ENCODE results near the gene GPC6.

Gene GPC6

DNA sequence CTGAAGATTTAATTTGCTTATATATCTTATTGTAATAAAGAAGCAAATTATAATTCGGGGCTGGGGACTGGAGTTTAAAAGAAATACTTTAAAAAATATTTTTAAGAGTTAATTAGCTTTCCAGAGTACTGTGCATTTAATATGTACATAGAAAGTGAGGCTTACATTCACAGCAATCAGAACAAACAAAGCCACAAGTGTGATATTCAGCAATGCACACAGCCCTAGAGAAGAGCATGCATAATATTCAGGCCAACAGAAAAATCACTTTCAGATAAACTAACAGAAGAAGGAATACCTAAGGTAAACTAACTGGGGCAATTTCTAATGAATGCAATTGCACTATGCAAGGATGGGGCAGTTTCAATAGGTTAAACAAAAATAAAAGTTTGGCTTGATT, 241.8 kb downstream of the GPC6 start:
- Histone ChIP-seq H2AFZ (ENCODE audit: low read length) (no peak overlapping the region), H4K20me1 (ENCODE audit: insufficient read depth, low read length, poor library complexity, severe bottlenecking) (no peaks in the 10 kb centered on the region), H3K9ac (ENCODE audit: low read depth, low read length, poor library complexity, severe bottlenecking) (no peak overlapping the region), H3K4me2 (ENCODE audit: low read depth, low read length, poor library complexity, severe bottlenecking) (no peak overlapping the region), H3K4me1 (ENCODE audit: insufficient read depth, low read length, poor library complexity, severe bottlenecking) (no peaks in the 10 kb centered on the region), H3K9me3 (ENCODE audit: insufficient read depth, low read depth, low read length) (peaks cover 9% of the 10 kb centered on the region; the same call in 1 of the 2 replicates), H3K79me2 (ENCODE audit: insufficient read depth, low read length) (no peaks in the 10 kb centered on the region), H3K36me3 (ENCODE audit: insufficient read depth, low read length) (no peaks in the 10 kb centered on the region), H3K9me2 (replicated peaks; ENCODE audit: low read depth, low read length) (no peaks in the 10 kb centered on the region), H3F3A (ENCODE audit: low read depth) (no peaks in the 10 kb centered on the region), H3K4me3 (ENCODE audit: low read length, poor library complexity, severe bottlenecking) (no peak overlapping the region), H3K27me3 (ENCODE audit: insufficient read depth, low read length, poor library complexity, severe bottlenecking) (no peaks in the 10 kb centered on the region)
- TF ChIP-seq EZH2phosphoT487 (IDR thresholded peaks at IDR 0.05; ENCODE audit: borderline replicate concordance) (no peak), CTCF (conservative IDR thresholded peaks at IDR 0.05; ENCODE audit: low read length) (no peak)

- no peaks in the 10 kb centered on the region for H3K79me2 ChIP-seq (ENCODE audit: insufficient read depth, low read length)
Observed at GRCh38 chr13:93472296-93472695, 245.7 kb downstream of the GPC6 start.

GRCh38 chr13:93472814-93473296, 246.2 kb downstream of the GPC6 start:
- H3K4me3 ChIP-seq (ENCODE audit: low read length, poor library complexity, severe bottlenecking), result no peak overlapping the region
- H3K27me3 ChIP-seq (ENCODE audit: insufficient read depth, low read length, poor library complexity, severe bottlenecking), result no peaks in the 10 kb centered on the region
- no peak overlapping the region for H3K4me2 ChIP-seq (ENCODE audit: low read depth, low read length, poor library complexity, severe bottlenecking)
- H4K20me1 ChIP-seq (ENCODE audit: insufficient read depth, low read length, poor library complexity, severe bottlenecking), result no peaks in the 10 kb centered on the region
- H3K79me2 ChIP-seq (ENCODE audit: insufficient read depth, low read length), result no peaks in the 10 kb centered on the region
- no peaks in the 10 kb centered on the region for H3K9me2 ChIP-seq (replicated peaks; ENCODE audit: low read depth, low read length)
- H2AFZ ChIP-seq (ENCODE audit: low read length), result no peak overlapping the region
- no peak overlapping the region for H3K9ac ChIP-seq (ENCODE audit: low read depth, low read length, poor library complexity, severe bottlenecking)
- TF ChIP-seq EZH2phosphoT487 (IDR thresholded peaks at IDR 0.05; ENCODE audit: borderline replicate concordance) (no peak), CTCF (conservative IDR thresholded peaks at IDR 0.05; ENCODE audit: low read length) (no peak)
- no peaks in the 10 kb centered on the region for H3K4me1 ChIP-seq (ENCODE audit: insufficient read depth, low read length, poor library complexity, severe bottlenecking)
- peaks cover 9% of the 10 kb centered on the region; the same call in 1 of the 2 replicates for H3K9me3 ChIP-seq (ENCODE audit: insufficient read depth, low read depth, low read length)
- H3K36me3 ChIP-seq (ENCODE audit: insufficient read depth, low read length), result no peaks in the 10 kb centered on the region
- H3F3A ChIP-seq (ENCODE audit: low read depth), result no peaks in the 10 kb centered on the region

More at GRCh38 chr13:93472296-93472695, 245.7 kb downstream of the GPC6 start:
- no peaks in the 10 kb centered on the region for H4K20me1 ChIP-seq (ENCODE audit: insufficient read depth, low read length, poor library complexity, severe bottlenecking)
- no peak overlapping the region for H2AFZ ChIP-seq (ENCODE audit: low read length)
- H3K4me1 ChIP-seq (ENCODE audit: insufficient read depth, low read length, poor library complexity, severe bottlenecking), result no peaks in the 10 kb centered on the region
- no peak overlapping the region for H3K9ac ChIP-seq (ENCODE audit: low read depth, low read length, poor library complexity, severe bottlenecking)
- H3K9me2 ChIP-seq (replicated peaks; ENCODE audit: low read depth, low read length), result no peaks in the 10 kb centered on the region
- no peaks in the 10 kb centered on the region for H3K36me3 ChIP-seq (ENCODE audit: insufficient read depth, low read length)
- H3K27me3 ChIP-seq (ENCODE audit: insufficient read depth, low read length, poor library complexity, severe bottlenecking), result no peaks in the 10 kb centered on the region
- H3F3A ChIP-seq (ENCODE audit: low read depth), result no peaks in the 10 kb centered on the region
- H3K4me3 ChIP-seq (ENCODE audit: low read length, poor library complexity, severe bottlenecking), result no peak overlapping the region
- H3K9me3 ChIP-seq (ENCODE audit: insufficient read depth, low read depth, low read length), result peaks cover 9% of the 10 kb centered on the region; the same call in 1 of the 2 replicates
- TF ChIP-seq CTCF (conservative IDR thresholded peaks at IDR 0.05; ENCODE audit: low read length), result no peak
- TF ChIP-seq EZH2phosphoT487 (IDR thresholded peaks at IDR 0.05; ENCODE audit: borderline replicate concordance), result no peak
- no peak overlapping the region for H3K4me2 ChIP-seq (ENCODE audit: low read depth, low read length, poor library complexity, severe bottlenecking)
